SK-N-MC (cell line): ENCODE results near the gene EVC2.

Experiments
- EZH2 ChIP-seq: fragments of 200-600 bp; sonication (generic); IDR thresholded peaks from one replicate; pipeline ENCODE4 v1.6.1; 2017; ENCODE audit warnings: antibody characterized with exemption
- POLR2AphosphoS5 ChIP-seq: IDR thresholded peaks from 2 replicates; pipeline ENCODE4 v1.6.1; 2012; ENCODE audit warnings: mild to moderate bottlenecking, low read depth, low read length, borderline replicate concordance

DNA sequence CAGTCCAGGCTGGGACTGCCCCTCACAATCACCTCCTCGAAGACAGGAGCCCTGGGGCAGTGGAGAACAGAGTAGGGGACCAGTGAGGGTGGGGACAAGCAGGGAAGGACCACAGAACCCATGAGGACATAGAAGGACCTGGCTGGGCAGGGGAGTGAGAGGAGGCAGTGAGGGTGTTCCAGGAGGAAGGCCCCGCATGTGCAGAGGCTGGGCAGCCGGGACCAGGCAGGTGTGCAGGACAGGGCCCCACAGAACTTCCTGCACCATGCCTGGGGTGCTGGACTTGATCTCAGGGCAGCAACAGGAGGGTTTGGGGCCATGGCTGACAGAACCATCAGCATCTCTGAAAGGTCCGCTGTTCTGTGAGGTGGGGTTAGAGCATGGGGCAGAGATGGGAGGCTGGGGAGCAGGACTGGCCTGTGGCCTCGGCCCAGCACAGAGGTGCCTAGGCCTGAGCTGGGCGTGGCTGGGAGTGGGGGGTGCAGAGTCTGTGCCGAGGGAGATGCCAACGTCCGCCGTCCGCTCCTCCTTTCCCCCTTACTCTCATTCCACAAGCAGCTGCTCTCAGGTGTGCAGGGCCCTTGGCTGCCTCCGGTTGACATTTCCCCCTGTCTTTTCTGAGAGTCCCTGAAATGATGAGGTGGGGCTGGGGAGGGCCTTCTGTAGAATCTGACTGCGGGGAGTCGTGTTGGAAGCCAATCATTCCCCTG, 43.5 kb upstream of the EVC2 start:
- TF ChIP-seq EZH2 (no peak), POLR2AphosphoS5 (no peak)
